GM23338 (cell line): ENCODE data around the gene FANCC. TPM values are rescaled to one million over a fixed set of nuclear protein-coding genes. Genes with fewer than 3 reads are reported as not detected.

Source experiments
- ATAC-seq: fragments of 200-7000 bp; cut with Tn5 transposase; 3 replicates; pipeline ENCODE4 v1.9.1; 2020
- DNase-seq: peaks from one replicate; pipeline ENCODE4 v3.0.0-alpha.2; 2015; ENCODE audit warnings: low spot score
- H2AFZ ChIP-seq: fragments of 200-600 bp; sonication (generic); 2 replicates; pipeline ENCODE4 v1.8.0; 2016; ENCODE audit warnings: antibody characterized with exemption, mild to moderate bottlenecking, moderate library complexity
- H3F3A ChIP-seq: fragments of 200-600 bp; sonication (generic); replicated peaks from 2 replicates; pipeline ENCODE4 v1.8.0; 2017; ENCODE audit warnings: antibody characterized with exemption, mixed run types, low read depth
- H3K27ac ChIP-seq: fragments of 200-600 bp; sonication (generic); 2 replicates; pipeline ENCODE4 v1.6.1; 2016; ENCODE audit warnings: low read depth
- H3K27me3 ChIP-seq: fragments of 200-600 bp; sonication (generic); 2 replicates; pipeline ENCODE4 v1.8.0; 2016; ENCODE audit warnings: mild to moderate bottlenecking, mixed run types, moderate library complexity; ENCODE audit not compliant: insufficient read depth
- H3K36me3 ChIP-seq: fragments of 200-600 bp; sonication (generic); 2 replicates; pipeline ENCODE4 v1.8.0; 2016; ENCODE audit warnings: mild to moderate bottlenecking; ENCODE audit not compliant: insufficient read depth
- H3K4me1 ChIP-seq: fragments of 200-600 bp; sonication (generic); 2 replicates; pipeline ENCODE4 v1.8.0; 2016; ENCODE audit warnings: mild to moderate bottlenecking, moderate library complexity; ENCODE audit not compliant: insufficient read depth
- H3K4me2 ChIP-seq: fragments of 200-600 bp; sonication (generic); 2 replicates; pipeline ENCODE4 v1.7.1; 2017; ENCODE audit warnings: mixed run types
- H3K4me3 ChIP-seq: fragments of 200-600 bp; sonication (generic); 2 replicates; pipeline ENCODE4 v1.6.1; 2016; ENCODE audit warnings: mixed run types
- H3K79me2 ChIP-seq: fragments of 200-600 bp; sonication (generic); replicated peaks from 2 replicates; pipeline ENCODE4 v1.8.0; 2017; ENCODE audit warnings: mild to moderate bottlenecking; ENCODE audit not compliant: insufficient read depth
- H3K9me2 ChIP-seq: fragments of 200-600 bp; sonication (generic); 2 replicates; pipeline ENCODE4 v1.8.0; 2017; ENCODE audit not compliant: insufficient read depth
- H4K20me1 ChIP-seq: fragments of 200-600 bp; sonication (generic); replicated peaks from 2 replicates; pipeline ENCODE4 v1.8.0; 2017; ENCODE audit warnings: mild to moderate bottlenecking; ENCODE audit not compliant: insufficient read depth
- H3K27ac Mint-ChIP-seq: 2 replicates; pipeline ENCODE4 v1.8.0; 2020; ENCODE audit warnings: inconsistent platforms, mild to moderate bottlenecking, moderate library complexity, mixed read lengths
- H3K27me3 Mint-ChIP-seq: 3 replicates; pipeline ENCODE4 v1.8.0; 2022; ENCODE audit warnings: low read depth, mild to moderate bottlenecking, moderate library complexity, mixed read lengths, inconsistent platforms; ENCODE audit not compliant: insufficient read depth, poor library complexity
- H3K36me3 Mint-ChIP-seq: 3 replicates; pipeline ENCODE4 v1.8.0; 2021; ENCODE audit warnings: low read depth, mild to moderate bottlenecking, inconsistent platforms, moderate library complexity, mixed read lengths
- H3K4me1 Mint-ChIP-seq: 3 replicates; pipeline ENCODE4 v1.8.0; 2020; ENCODE audit warnings: mild to moderate bottlenecking, inconsistent platforms, mixed read lengths
- H3K4me3 Mint-ChIP-seq: 3 replicates; pipeline ENCODE4 v1.8.0; 2021; ENCODE audit warnings: moderate library complexity, mild to moderate bottlenecking, inconsistent platforms, mixed read lengths
- H3K9me3 Mint-ChIP-seq: 3 replicates; pipeline ENCODE4 v1.8.0; 2020; ENCODE audit warnings: moderate library complexity, mild to moderate bottlenecking, inconsistent platforms, mixed read lengths
- CREB1 ChIP-seq: fragments of 250-450 bp; sonication (Bioruptor Pico); IDR thresholded peaks from 2 replicates; pipeline ENCODE4 v1.5.0; 2020; ENCODE audit warnings: low read depth, mild to moderate bottlenecking, moderate library complexity
- EZH2 ChIP-seq: fragments of 200-600 bp; sonication (generic); IDR thresholded peaks from one replicate; pipeline ENCODE4 v1.8.0; 2017; ENCODE audit warnings: antibody characterized with exemption, mild to moderate bottlenecking, low read depth; ENCODE audit not compliant: unreplicated experiment
- EZH2phosphoT487 ChIP-seq: fragments of 200-600 bp; sonication (generic); IDR thresholded peaks from one replicate; pipeline ENCODE4 v1.8.1; 2018; ENCODE audit warnings: antibody characterized with exemption; ENCODE audit not compliant: unreplicated experiment
- JUNB ChIP-seq: IDR thresholded peaks from one replicate; pipeline ENCODE4 v1.6.1; 2016; ENCODE audit warnings: antibody characterized with exemption; ENCODE audit not compliant: unreplicated experiment
- NANOG ChIP-seq: IDR thresholded peaks from 2 replicates; pipeline ENCODE4 v1.6.1; 2016; ENCODE audit warnings: antibody characterized with exemption, borderline replicate concordance
- POLR2AphosphoS5 ChIP-seq: IDR thresholded peaks from 2 replicates; pipeline ENCODE4 v1.6.1; 2016; ENCODE audit warnings: antibody characterized with exemption, low read depth
- STAT1 ChIP-seq: IDR thresholded peaks from one replicate; pipeline ENCODE4 v1.6.1; 2016; ENCODE audit warnings: antibody characterized with exemption; ENCODE audit not compliant: unreplicated experiment
- ZNF114 ChIP-seq: fragments of 250-450 bp; sonication (Bioruptor Pico); IDR thresholded peaks from 2 replicates; pipeline ENCODE4 v1.5.0; 2020; ENCODE audit warnings: mild to moderate bottlenecking, moderate library complexity
- ZNF331 ChIP-seq: fragments of 250-450 bp; sonication (Bioruptor Pico); IDR thresholded peaks from 2 replicates; pipeline ENCODE4 v1.5.0; 2020; ENCODE audit warnings: low read depth, mild to moderate bottlenecking, moderate library complexity
- polyA plus RNA-seq: library from polyadenylated mRNA; unstranded; fragments of >200 nt; fragmentation: Nextera tagmentation; extraction: Ambion mirVana; gene quantifications from 2 replicates; pipeline ENCODE4 v1.2.1, GENCODE V29; 2016
- total RNA-seq: library from RNA; depleted of rRNA; stranded (reverse); fragments of >200 nt; shearing (Covaris generic); gene quantifications from 2 replicates; pipeline ENCODE4 v1.2.3, GENCODE V29; 2014
- TF ChIP-seq, protein P1 (sequence below), 2 experiments: fragments of 200-600 bp in 1 of 2; sonication (generic) in 1 of 2; conservative IDR thresholded peaks; 2 replicates each; pipeline versions ENCODE4 v1.5.1 to v1.6.1; 2016 to 2017; ENCODE audit warnings: antibody characterized with exemption in 2 of 2, low read depth in 2 of 2, mild to moderate bottlenecking in 2 of 2, moderate library complexity in 1 of 2
- TF ChIP-seq, protein P2 (sequence below): IDR thresholded peaks from 2 replicates; pipeline ENCODE4 v1.6.1; 2016; ENCODE audit warnings: antibody characterized with exemption
- TF ChIP-seq, protein P3 (sequence below): fragments of 250-450 bp; sonication (Bioruptor Pico); IDR thresholded peaks from 2 replicates; pipeline ENCODE4 v1.5.0; 2020; ENCODE audit warnings: mild to moderate bottlenecking, moderate library complexity
- TF ChIP-seq, protein P4 (sequence below): IDR thresholded peaks from one replicate; pipeline ENCODE4 v1.6.1; 2018; ENCODE audit warnings: antibody characterized with exemption; ENCODE audit not compliant: unreplicated experiment

Gene FANCC
- total and polyA plus RNA-seq, 2 experiments from 2014 or later, result 7.8 to 18.1 TPM

DNA sequence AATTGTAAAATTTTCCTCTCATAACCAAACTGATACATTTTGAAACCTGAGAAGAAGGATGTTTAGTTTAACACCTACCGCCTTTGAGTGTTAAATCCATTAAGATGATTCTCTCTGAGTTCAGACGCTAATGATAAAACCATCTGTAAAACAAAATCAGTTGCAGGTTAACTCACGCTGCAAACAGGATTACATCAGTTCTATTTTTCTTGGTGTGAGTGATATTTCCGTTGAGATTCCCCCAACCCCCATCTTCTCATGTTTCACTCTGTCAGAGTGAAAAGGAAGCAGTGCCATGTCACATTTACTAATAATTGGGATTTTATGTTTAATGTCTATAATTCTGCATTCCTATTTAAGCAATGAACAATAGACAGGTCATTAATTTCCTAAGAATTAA lies 146.5 kb downstream of the FANCC start:
- no peak overlapping the region for H3K27ac ChIP-seq
- H3K4me3 Mint-ChIP-seq, result peak overlapping the region; percentile 64
- peak; percentile 13 for DNase-seq
- no peaks in the 10 kb centered on the region for H3K9me2 ChIP-seq
- H3K27me3 Mint-ChIP-seq, result peaks cover 1% of the 10 kb centered on the region
- H2AFZ ChIP-seq, result no peak overlapping the region
- no peak for ATAC-seq
- peaks cover 13% of the 10 kb centered on the region for H3K4me1 ChIP-seq
- H3K4me3 ChIP-seq, result peak overlapping the region; percentile 26; the same call in 1 of the 2 replicates
- no peaks in the 10 kb centered on the region for H4K20me1 ChIP-seq
- H3K27ac Mint-ChIP-seq, result peak overlapping the region; percentile 87
- peak overlapping the region; percentile 25 for H3K4me2 ChIP-seq
- no peaks in the 10 kb centered on the region for H3K79me2 ChIP-seq
- H3F3A ChIP-seq, result no peaks in the 10 kb centered on the region
- H3K4me1 Mint-ChIP-seq, result peaks cover 33% of the 10 kb centered on the region
- no peaks in the 10 kb centered on the region for H3K9me3 Mint-ChIP-seq
- no peaks in the 10 kb centered on the region for H3K36me3 ChIP-seq
- H3K27me3 ChIP-seq, result no peaks in the 10 kb centered on the region
- H3K36me3 Mint-ChIP-seq, result peaks cover 3% of the 10 kb centered on the region; the same call in 1 of the 3 replicates
- TF ChIP-seq CREB1 (CRISPR knock-in tag) (no peak), STAT1 (no peak), EZH2 (no peak), ZNF114 (CRISPR knock-in tag) (no peak), ZNF331 (CRISPR knock-in tag) (no peak), POLR2AphosphoS5 (no peak), EZH2phosphoT487 (no peak), NANOG (no peak), JUNB (no peak)
- TF ChIP-seq, protein P1, sequence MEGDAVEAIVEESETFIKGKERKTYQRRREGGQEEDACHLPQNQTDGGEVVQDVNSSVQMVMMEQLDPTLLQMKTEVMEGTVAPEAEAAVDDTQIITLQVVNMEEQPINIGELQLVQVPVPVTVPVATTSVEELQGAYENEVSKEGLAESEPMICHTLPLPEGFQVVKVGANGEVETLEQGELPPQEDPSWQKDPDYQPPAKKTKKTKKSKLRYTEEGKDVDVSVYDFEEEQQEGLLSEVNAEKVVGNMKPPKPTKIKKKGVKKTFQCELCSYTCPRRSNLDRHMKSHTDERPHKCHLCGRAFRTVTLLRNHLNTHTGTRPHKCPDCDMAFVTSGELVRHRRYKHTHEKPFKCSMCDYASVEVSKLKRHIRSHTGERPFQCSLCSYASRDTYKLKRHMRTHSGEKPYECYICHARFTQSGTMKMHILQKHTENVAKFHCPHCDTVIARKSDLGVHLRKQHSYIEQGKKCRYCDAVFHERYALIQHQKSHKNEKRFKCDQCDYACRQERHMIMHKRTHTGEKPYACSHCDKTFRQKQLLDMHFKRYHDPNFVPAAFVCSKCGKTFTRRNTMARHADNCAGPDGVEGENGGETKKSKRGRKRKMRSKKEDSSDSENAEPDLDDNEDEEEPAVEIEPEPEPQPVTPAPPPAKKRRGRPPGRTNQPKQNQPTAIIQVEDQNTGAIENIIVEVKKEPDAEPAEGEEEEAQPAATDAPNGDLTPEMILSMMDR (conservative IDR thresholded peaks at IDR 0.05; ENCODE audit: low read depth in 2 of 2), result no peak
- TF ChIP-seq, protein P2, sequence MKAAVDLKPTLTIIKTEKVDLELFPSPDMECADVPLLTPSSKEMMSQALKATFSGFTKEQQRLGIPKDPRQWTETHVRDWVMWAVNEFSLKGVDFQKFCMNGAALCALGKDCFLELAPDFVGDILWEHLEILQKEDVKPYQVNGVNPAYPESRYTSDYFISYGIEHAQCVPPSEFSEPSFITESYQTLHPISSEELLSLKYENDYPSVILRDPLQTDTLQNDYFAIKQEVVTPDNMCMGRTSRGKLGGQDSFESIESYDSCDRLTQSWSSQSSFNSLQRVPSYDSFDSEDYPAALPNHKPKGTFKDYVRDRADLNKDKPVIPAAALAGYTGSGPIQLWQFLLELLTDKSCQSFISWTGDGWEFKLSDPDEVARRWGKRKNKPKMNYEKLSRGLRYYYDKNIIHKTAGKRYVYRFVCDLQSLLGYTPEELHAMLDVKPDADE, result no peak
- TF ChIP-seq, protein P3, sequence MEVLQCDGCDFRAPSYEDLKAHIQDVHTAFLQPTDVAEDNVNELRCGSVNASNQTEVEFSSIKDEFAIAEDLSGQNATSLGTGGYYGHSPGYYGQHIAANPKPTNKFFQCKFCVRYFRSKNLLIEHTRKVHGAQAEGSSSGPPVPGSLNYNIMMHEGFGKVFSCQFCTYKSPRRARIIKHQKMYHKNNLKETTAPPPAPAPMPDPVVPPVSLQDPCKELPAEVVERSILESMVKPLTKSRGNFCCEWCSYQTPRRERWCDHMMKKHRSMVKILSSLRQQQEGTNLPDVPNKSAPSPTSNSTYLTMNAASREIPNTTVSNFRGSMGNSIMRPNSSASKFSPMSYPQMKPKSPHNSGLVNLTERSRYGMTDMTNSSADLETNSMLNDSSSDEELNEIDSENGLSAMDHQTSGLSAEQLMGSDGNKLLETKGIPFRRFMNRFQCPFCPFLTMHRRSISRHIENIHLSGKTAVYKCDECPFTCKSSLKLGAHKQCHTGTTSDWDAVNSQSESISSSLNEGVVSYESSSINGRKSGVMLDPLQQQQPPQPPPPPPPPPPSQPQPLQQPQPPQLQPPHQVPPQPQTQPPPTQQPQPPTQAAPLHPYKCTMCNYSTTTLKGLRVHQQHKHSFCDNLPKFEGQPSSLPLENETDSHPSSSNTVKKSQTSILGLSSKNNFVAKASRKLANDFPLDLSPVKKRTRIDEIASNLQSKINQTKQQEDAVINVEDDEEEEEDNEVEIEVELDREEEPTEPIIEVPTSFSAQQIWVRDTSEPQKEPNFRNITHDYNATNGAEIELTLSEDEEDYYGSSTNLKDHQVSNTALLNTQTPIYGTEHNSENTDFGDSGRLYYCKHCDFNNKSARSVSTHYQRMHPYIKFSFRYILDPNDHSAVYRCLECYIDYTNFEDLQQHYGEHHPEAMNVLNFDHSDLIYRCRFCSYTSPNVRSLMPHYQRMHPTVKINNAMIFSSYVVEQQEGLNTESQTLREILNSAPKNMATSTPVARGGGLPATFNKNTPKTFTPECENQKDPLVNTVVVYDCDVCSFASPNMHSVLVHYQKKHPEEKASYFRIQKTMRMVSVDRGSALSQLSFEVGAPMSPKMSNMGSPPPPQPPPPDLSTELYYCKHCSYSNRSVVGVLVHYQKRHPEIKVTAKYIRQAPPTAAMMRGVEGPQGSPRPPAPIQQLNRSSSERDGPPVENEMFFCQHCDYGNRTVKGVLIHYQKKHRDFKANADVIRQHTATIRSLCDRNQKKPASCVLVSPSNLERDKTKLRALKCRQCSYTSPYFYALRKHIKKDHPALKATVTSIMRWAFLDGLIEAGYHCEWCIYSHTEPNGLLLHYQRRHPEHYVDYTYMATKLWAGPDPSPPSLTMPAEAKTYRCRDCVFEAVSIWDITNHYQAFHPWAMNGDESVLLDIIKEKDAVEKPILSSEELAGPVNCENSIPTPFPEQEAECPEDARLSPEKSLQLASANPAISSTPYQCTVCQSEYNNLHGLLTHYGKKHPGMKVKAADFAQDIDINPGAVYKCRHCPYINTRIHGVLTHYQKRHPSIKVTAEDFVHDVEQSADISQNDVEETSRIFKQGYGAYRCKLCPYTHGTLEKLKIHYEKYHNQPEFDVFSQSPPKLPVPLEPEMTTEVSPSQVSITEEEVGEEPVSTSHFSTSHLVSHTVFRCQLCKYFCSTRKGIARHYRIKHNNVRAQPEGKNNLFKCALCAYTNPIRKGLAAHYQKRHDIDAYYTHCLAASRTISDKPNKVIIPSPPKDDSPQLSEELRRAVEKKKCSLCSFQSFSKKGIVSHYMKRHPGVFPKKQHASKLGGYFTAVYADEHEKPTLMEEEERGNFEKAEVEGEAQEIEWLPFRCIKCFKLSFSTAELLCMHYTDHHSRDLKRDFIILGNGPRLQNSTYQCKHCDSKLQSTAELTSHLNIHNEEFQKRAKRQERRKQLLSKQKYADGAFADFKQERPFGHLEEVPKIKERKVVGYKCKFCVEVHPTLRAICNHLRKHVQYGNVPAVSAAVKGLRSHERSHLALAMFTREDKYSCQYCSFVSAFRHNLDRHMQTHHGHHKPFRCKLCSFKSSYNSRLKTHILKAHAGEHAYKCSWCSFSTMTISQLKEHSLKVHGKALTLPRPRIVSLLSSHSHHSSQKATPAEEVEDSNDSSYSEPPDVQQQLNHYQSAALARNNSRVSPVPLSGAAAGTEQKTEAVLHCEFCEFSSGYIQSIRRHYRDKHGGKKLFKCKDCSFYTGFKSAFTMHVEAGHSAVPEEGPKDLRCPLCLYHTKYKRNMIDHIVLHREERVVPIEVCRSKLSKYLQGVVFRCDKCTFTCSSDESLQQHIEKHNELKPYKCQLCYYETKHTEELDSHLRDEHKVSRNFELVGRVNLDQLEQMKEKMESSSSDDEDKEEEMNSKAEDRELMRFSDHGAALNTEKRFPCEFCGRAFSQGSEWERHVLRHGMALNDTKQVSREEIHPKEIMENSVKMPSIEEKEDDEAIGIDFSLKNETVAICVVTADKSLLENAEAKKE (CRISPR knock-in tag), result no peak
- TF ChIP-seq, protein P4, sequence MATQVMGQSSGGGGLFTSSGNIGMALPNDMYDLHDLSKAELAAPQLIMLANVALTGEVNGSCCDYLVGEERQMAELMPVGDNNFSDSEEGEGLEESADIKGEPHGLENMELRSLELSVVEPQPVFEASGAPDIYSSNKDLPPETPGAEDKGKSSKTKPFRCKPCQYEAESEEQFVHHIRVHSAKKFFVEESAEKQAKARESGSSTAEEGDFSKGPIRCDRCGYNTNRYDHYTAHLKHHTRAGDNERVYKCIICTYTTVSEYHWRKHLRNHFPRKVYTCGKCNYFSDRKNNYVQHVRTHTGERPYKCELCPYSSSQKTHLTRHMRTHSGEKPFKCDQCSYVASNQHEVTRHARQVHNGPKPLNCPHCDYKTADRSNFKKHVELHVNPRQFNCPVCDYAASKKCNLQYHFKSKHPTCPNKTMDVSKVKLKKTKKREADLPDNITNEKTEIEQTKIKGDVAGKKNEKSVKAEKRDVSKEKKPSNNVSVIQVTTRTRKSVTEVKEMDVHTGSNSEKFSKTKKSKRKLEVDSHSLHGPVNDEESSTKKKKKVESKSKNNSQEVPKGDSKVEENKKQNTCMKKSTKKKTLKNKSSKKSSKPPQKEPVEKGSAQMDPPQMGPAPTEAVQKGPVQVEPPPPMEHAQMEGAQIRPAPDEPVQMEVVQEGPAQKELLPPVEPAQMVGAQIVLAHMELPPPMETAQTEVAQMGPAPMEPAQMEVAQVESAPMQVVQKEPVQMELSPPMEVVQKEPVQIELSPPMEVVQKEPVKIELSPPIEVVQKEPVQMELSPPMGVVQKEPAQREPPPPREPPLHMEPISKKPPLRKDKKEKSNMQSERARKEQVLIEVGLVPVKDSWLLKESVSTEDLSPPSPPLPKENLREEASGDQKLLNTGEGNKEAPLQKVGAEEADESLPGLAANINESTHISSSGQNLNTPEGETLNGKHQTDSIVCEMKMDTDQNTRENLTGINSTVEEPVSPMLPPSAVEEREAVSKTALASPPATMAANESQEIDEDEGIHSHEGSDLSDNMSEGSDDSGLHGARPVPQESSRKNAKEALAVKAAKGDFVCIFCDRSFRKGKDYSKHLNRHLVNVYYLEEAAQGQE, result no peak
